ENCODE measurements around the gene ATP6V1A. TPM values are rescaled to one million over a fixed set of nuclear protein-coding genes. Genes with fewer than 3 reads are reported as not detected.

Gene ATP6V1A
- total RNA-seq, 1 experiment from 2014 or later: 96.4 TPM

GRCh38 chr3:113794526-113794925 lies 47.7 kb downstream of the ATP6V1A start:
- DNase-seq: no peak
- H3K4me3 Mint-ChIP-seq (ENCODE audit: unreplicated experiment): no peak overlapping the region
- Histone ChIP-seq H3K4me1 (no peaks in the 10 kb centered on the region), H3K27me3 (replicated peaks; ENCODE audit: control insufficient read depth, insufficient read depth, low read length) (no peaks in the 10 kb centered on the region), H3K9me3 (no peaks in the 10 kb centered on the region), H3K36me3 (ENCODE audit: control insufficient read depth, insufficient read depth, low read length) (no peaks in the 10 kb centered on the region; the same call in 1 of the 2 replicates), H3K4me3 (ENCODE audit: low read depth, low read length) (no peak overlapping the region)
- TF ChIP-seq CTCF (IDR thresholded peaks at IDR 0.05; ENCODE audit: insufficient read depth in 1 of 2, low read depth in 1 of 2, low read length in 1 of 2, severe bottlenecking in 1 of 2, unreplicated experiment in 1 of 2): no peak
- H3K36me3 Mint-ChIP-seq (ENCODE audit: insufficient read depth, unreplicated experiment): peaks cover 18% of the 10 kb centered on the region
- H3K9me3 Mint-ChIP-seq (ENCODE audit: unreplicated experiment): no peaks in the 10 kb centered on the region
- no peaks in the 10 kb centered on the region for H3K27me3 Mint-ChIP-seq (ENCODE audit: insufficient read depth, unreplicated experiment)
- CTCF ChIA-PET: no interaction called here
- intact Hi-C loops (cut with micrococcal nuclease; ENCODE audit: unreplicated experiment): no loop called here
- no peaks in the 10 kb centered on the region for H3K4me1 Mint-ChIP-seq (ENCODE audit: low read depth, unreplicated experiment)
- no peak overlapping the region for H3K27ac Mint-ChIP-seq (ENCODE audit: unreplicated experiment)
- POLR2A ChIA-PET: no interaction called here
- no TSS peak for BruUV-seq (replicated peaks)

- Histone ChIP-seq H3K27me3 (replicated peaks; ENCODE audit: control insufficient read depth, insufficient read depth, low read length) (no peaks in the 10 kb centered on the region), H3K9me3 (no peaks in the 10 kb centered on the region), H3K36me3 (ENCODE audit: control insufficient read depth, insufficient read depth, low read length) (no peaks in the 10 kb centered on the region; the same call in 1 of the 2 replicates), H3K4me1 (no peaks in the 10 kb centered on the region), H3K4me3 (ENCODE audit: low read depth, low read length) (no peak overlapping the region)
- no peaks in the 10 kb centered on the region for H3K9me3 Mint-ChIP-seq (ENCODE audit: unreplicated experiment)
- no peak overlapping the region for H3K4me3 Mint-ChIP-seq (ENCODE audit: unreplicated experiment)
- no peak for TF ChIP-seq CTCF (IDR thresholded peaks at IDR 0.05; ENCODE audit: insufficient read depth in 1 of 2, low read depth in 1 of 2, low read length in 1 of 2, severe bottlenecking in 1 of 2, unreplicated experiment in 1 of 2)
- no TSS peak for BruUV-seq (replicated peaks)
- ChIA-PET CTCF (interaction anchor here (0.7 kb wide), 1 partner anchor 51 kb away, joined by 4 read pairs; no protein-coding TSS in a partner anchor), POLR2A (no interaction called here)
- H3K4me1 Mint-ChIP-seq (ENCODE audit: low read depth, unreplicated experiment): no peaks in the 10 kb centered on the region
- H3K27ac Mint-ChIP-seq (ENCODE audit: unreplicated experiment): no peak overlapping the region
- no peak for DNase-seq
- intact Hi-C loops (cut with micrococcal nuclease; ENCODE audit: unreplicated experiment): no loop called here
- no peaks in the 10 kb centered on the region for H3K27me3 Mint-ChIP-seq (ENCODE audit: insufficient read depth, unreplicated experiment)
- peaks cover 15% of the 10 kb centered on the region for H3K36me3 Mint-ChIP-seq (ENCODE audit: insufficient read depth, unreplicated experiment)
Observed at GRCh38 chr3:113795693-113796092, 48.9 kb downstream of the ATP6V1A start.

- intact Hi-C loops (cut with micrococcal nuclease; ENCODE audit: unreplicated experiment): loop anchor here (5.0 kb wide), 1 partner anchor 66 kb away; no protein-coding TSS in a partner anchor
- no peak overlapping the region for H3K4me3 Mint-ChIP-seq (ENCODE audit: unreplicated experiment)
- peaks cover 26% of the 10 kb centered on the region for H3K36me3 Mint-ChIP-seq (ENCODE audit: insufficient read depth, unreplicated experiment)
- no peak overlapping the region for H3K27ac Mint-ChIP-seq (ENCODE audit: unreplicated experiment)
- Histone ChIP-seq H3K27me3 (replicated peaks; ENCODE audit: control insufficient read depth, insufficient read depth, low read length) (no peaks in the 10 kb centered on the region), H3K4me3 (ENCODE audit: low read depth, low read length) (no peak overlapping the region), H3K4me1 (no peaks in the 10 kb centered on the region), H3K9me3 (no peaks in the 10 kb centered on the region), H3K36me3 (ENCODE audit: control insufficient read depth, insufficient read depth, low read length) (no peaks in the 10 kb centered on the region; the same call in 1 of the 2 replicates)
- POLR2A ChIA-PET: no interaction called here
- no TSS peak for BruUV-seq (replicated peaks)
- H3K4me1 Mint-ChIP-seq (ENCODE audit: low read depth, unreplicated experiment): no peaks in the 10 kb centered on the region
- H3K27me3 Mint-ChIP-seq (ENCODE audit: insufficient read depth, unreplicated experiment): no peaks in the 10 kb centered on the region
- CTCF ChIA-PET: no interaction called here
- TF ChIP-seq CTCF (IDR thresholded peaks at IDR 0.05; ENCODE audit: insufficient read depth in 1 of 2, low read depth in 1 of 2, low read length in 1 of 2, severe bottlenecking in 1 of 2, unreplicated experiment in 1 of 2): no peak
- no peak for DNase-seq
- H3K9me3 Mint-ChIP-seq (ENCODE audit: unreplicated experiment): no peaks in the 10 kb centered on the region
Observed at GRCh38 chr3:113802795-113803455, 56.1 kb downstream of the ATP6V1A start.

Measured in Caco-2 (cell line).